Gastrocnemius medialis (tissue), 4 donors: ENCODE measurements around the gene RAB33A. TPM values are rescaled to one million over a fixed set of nuclear protein-coding genes. Genes with fewer than 3 reads are reported as not detected.

Experiments
- ATAC-seq, 2 donors: fragments of 150-250 bp; one replicate each; pipeline ENCODE4 v1.9.1; 2016
- DNase-seq, 2 donors: peaks; one replicate each; pipeline ENCODE4 v3.0.0-alpha.2; 2019
- H3K27ac ChIP-seq, 4 donors: fragments of 200-600 bp; sonication (generic); 1 replicate in 1 of 4; 2 replicates in 3 of 4; pipeline ENCODE4 v1.5.1; 2016 to 2018; ENCODE audit warnings: mild to moderate bottlenecking in 2 of 4, moderate library complexity in 1 of 4
- H3K27me3 ChIP-seq, 3 donors: fragments of 200-600 bp; sonication (generic) in 2 of 3; 1 replicate in 1 of 3; 2 replicates in 2 of 3; pipeline versions ENCODE4 v1.5.1 to v1.6.0; 2016 to 2019; ENCODE audit warnings: mild to moderate bottlenecking in 1 of 3, moderate library complexity in 1 of 3
- H3K36me3 ChIP-seq, 2 donors: fragments of 200-600 bp; sonication (generic) in 1 of 2; one replicate each; pipeline ENCODE4 v1.5.1; 2017 to 2018
- H3K4me1 ChIP-seq, 2 donors: fragments of 200-600 bp; sonication (generic) in 1 of 2; one replicate each; pipeline ENCODE4 v1.5.1; 2016 to 2017; ENCODE audit warnings: mild to moderate bottlenecking in 2 of 2
- H3K4me3 ChIP-seq, 4 donors: fragments of 200-600 bp; sonication (generic) in 3 of 4; 1 replicate in 1 of 4; 2 replicates in 3 of 4; pipeline ENCODE4 v1.5.1; 2016 to 2019; ENCODE audit warnings: mild to moderate bottlenecking in 2 of 4
- H3K9me3 ChIP-seq, 3 donors: fragments of 200-600 bp; sonication (generic) in 2 of 3; 1 replicate in 1 of 3; 2 replicates in 2 of 3; pipeline ENCODE4 v1.5.1; 2016 to 2019
- POLR2A ChIP-seq, 2 donors: fragments of 450-650 bp; IDR thresholded peaks; one replicate each; pipeline ENCODE4 v1.6.1; 2017; ENCODE audit warnings: antibody characterized with exemption in 2 of 2, mild to moderate bottlenecking in 2 of 2, moderate library complexity in 2 of 2
- in situ Hi-C, 4 donors: fragments of 200-750 bp; cut with MboI; loops; one replicate each; pipeline versions ENCODE4 v1.15.0 to v1.8.0; 2017; ENCODE audit warnings: low sequenced_read_pairs in 4 of 4
- intact Hi-C: fragments of 100-400 bp; cut with DNase I; formaldehyde crosslinking; loops from one replicate; pipeline ENCODE4 v1.15.1; 2023; ENCODE audit warnings: low total_unique reads
- total RNA-seq, 4 donors: library from RNA; depleted of rRNA; stranded (reverse); fragments of >200 nt; gene quantifications; one replicate each; pipeline versions ENCODE4 v1.1.0 to v1.2.3, GENCODE V29; 2016
- TF ChIP-seq, protein P1 (sequence below), 5 experiments: fragments of 450-650 bp in 3 of 5; fragments of 200-600 bp in 2 of 5; sonication (generic) in 2 of 5; IDR thresholded peaks in 4 of 5; conservative IDR thresholded peaks in 1 of 5; 1 replicate in 4 of 5; 2 replicates in 1 of 5; pipeline ENCODE4 v1.5.1; 2016 to 2019; ENCODE audit warnings: antibody characterized with exemption in 5 of 5, mild to moderate bottlenecking in 3 of 5, moderate library complexity in 3 of 5

RAB33A gene
- total RNA-seq, 4 donors from 2014 or later: not detected

DNA sequence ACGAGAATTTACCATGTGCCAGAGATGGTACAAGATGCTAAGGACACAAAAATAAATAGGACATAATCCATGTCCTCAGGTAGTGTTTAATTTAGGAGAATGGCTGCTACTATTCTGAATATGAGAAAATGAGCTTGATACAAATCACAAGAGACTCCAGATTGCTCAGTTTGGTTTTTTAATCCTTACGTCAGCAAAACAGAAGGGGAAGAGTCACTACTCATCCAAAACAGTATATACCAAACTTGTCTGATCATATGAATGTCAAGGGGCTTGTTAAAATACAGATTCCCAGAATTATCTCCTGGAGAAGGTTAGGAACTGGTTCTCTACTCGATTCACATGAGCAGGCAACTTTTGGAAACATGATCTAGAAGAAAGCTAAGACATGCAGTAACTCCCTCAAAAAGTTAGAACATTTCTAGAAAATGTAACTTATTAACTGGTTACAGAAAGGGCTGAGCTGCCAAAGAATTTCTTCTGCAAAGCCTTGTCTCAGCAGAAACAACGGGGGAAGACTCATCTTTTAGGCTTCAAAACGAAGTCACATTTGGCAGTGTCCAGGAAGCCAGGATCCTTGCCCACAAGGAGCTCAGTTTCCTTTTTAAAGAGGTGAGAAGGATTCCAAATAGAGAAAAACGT lies 9.5 kb upstream of the RAB33A start:
- Histone ChIP-seq H3K27ac (peak overlapping the region in 3 of 4 donors; percentile 30 to 51 (median 42)), H3K4me3 (no peak overlapping the region), H3K4me1 (peaks cover 11 to 18% of the 10 kb centered on the region in 2 donors), H3K27me3 (no peaks in the 10 kb centered on the region), H3K36me3 (no peaks in the 10 kb centered on the region), H3K9me3 (no peaks in the 10 kb centered on the region)
- in situ Hi-C loops: no loop called here
- DNase-seq (no peak), ATAC-seq (no peak)
- TF ChIP-seq, protein P1, sequence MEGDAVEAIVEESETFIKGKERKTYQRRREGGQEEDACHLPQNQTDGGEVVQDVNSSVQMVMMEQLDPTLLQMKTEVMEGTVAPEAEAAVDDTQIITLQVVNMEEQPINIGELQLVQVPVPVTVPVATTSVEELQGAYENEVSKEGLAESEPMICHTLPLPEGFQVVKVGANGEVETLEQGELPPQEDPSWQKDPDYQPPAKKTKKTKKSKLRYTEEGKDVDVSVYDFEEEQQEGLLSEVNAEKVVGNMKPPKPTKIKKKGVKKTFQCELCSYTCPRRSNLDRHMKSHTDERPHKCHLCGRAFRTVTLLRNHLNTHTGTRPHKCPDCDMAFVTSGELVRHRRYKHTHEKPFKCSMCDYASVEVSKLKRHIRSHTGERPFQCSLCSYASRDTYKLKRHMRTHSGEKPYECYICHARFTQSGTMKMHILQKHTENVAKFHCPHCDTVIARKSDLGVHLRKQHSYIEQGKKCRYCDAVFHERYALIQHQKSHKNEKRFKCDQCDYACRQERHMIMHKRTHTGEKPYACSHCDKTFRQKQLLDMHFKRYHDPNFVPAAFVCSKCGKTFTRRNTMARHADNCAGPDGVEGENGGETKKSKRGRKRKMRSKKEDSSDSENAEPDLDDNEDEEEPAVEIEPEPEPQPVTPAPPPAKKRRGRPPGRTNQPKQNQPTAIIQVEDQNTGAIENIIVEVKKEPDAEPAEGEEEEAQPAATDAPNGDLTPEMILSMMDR (IDR thresholded peaks at IDR 0.05 in 4 of 5, conservative IDR thresholded peaks at IDR 0.05 in 1 of 5): no peak
- TF ChIP-seq POLR2A (IDR thresholded peaks at IDR 0.05): no peak
- intact Hi-C loops: no loop called here

DNA sequence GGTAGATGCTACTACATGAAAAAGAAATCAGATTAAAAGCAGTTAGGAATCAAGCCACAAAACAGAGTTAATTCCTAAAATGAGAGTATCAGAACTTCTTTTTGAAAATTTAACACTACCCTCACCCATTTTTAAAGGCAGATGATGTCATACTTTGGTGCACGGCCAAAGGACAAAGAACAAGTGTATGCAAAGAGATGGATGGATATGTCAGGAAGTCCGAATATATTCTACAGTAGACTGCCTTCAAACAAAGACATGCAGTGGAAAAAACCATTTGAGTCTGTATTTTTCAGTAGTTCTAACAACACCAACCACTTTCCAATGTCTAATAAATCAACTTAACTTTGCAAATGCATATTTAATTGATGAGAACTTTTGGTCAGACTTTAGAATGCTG lies 8.4 kb upstream of the RAB33A start:
- DNase-seq (no peak), ATAC-seq (no peak)
- Histone ChIP-seq H3K27ac (peak overlapping the region in 1 of 4 donors; percentile 51), H3K4me3 (no peak overlapping the region), H3K36me3 (no peaks in the 10 kb centered on the region), H3K4me1 (peaks cover 11 to 18% of the 10 kb centered on the region in 2 donors), H3K9me3 (no peaks in the 10 kb centered on the region), H3K27me3 (no peaks in the 10 kb centered on the region)
- in situ Hi-C loops (no loop called here), intact Hi-C loops (no loop called here)
- no peak for TF ChIP-seq POLR2A (IDR thresholded peaks at IDR 0.05)
- TF ChIP-seq, protein P1 (IDR thresholded peaks at IDR 0.05 in 4 of 5, conservative IDR thresholded peaks at IDR 0.05 in 1 of 5): no peak

DNA sequence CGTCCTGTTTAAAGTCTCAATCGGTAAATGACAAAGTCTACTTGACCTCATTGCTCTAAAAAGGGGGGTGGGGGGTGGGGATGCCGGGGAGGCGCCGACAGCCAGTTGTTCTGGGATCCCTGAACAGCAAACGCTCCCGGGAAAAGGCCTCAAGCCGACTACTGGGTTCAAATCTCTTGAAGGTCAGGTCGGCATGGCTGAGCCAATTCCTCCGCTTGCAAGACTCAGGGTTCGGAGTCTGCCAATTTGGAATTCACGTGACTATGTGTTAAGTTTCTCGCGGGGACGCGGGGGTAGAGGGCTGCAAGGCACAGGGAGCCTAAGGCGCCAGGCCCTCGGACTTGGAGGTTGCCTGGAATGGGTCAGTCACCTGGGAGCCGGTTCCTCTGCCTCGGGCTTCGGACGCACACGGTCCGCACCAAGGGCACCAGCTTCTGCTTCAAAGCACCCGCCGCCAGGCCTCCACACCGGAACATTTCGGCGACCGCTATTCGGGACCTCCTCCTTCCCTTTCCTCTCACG lies 6.5 kb upstream of the RAB33A start:
- intact Hi-C loops: loop anchor here (1.0 to 5.0 kb wide), 3 partner anchors 54 to 183 kb away; partner anchors contain the start of genes BCORL1 and ELF4
- peak; percentile 20 to 68 for DNase-seq
- H3K4me1 ChIP-seq: peaks cover 11 to 18% of the 10 kb centered on the region in 2 donors
- peak overlapping the region; percentile 62 to 81 (median 74) for H3K4me3 ChIP-seq
- peak; percentile 41 to 67 for ATAC-seq
- H3K27ac ChIP-seq: peak overlapping the region; percentile 88 to 94 (median 90)
- in situ Hi-C loops: no loop called here
- H3K36me3 ChIP-seq: no peaks in the 10 kb centered on the region
- H3K27me3 ChIP-seq: no peaks in the 10 kb centered on the region
- TF ChIP-seq, protein P1 (IDR thresholded peaks at IDR 0.05 in 4 of 5, conservative IDR thresholded peaks at IDR 0.05 in 1 of 5): no peak
- no peak for TF ChIP-seq POLR2A (IDR thresholded peaks at IDR 0.05)
- H3K9me3 ChIP-seq: no peaks in the 10 kb centered on the region

DNA sequence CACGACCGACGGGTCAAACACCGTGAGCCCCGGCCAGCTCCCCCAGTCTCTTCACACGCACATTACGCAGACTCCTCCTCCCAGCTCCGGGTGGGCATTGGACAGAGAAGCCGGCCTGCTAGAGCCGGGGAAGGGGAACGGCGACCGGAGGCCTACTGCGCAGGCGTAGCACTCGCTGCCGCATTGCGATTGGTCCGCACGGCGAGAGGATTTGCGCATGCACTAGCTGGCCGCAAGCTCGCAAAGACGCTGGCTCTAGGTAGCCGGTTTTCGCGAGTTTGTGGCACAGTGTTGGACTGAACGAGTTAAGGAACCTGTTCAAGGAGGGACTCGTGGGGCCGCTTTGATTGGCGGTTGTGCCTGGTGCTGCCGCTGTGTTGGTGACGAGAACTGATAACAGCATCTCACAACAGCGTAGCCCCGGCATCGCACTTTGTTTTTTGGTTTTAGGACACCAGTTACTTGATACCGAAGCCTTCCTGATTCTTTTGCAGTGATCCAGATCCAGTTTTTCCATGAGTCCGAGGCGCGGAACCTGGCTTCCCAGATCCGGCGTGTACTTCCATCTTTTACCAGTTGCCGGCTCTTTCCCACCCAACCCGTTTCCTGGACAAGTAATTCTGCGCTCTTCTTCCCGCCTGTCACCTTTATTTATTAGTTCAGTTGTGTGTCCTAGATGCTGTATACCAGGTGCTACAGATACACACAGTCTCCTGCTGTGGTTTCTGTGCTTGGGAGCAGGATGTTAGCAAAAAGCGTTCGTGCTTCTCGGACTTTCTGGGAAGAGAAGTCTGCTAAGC lies 5.9 kb upstream of the RAB33A start, which contains the start of gene AIFM1:
Gene AIFM1, minus strand, starts transcription at position 139 of the 800 bp plus-strand sequence. CDS start 185 bp downstream, outside the sequence.
- ATAC-seq (peak; percentile 92 to 98), DNase-seq (peak; percentile 89 to 93)
- Histone ChIP-seq H3K9me3 (no peaks in the 10 kb centered on the region), H3K4me3 (peak within 1 kb of the TSS; percentile 62 to 81 (median 74)), H3K27me3 (no peaks in the 10 kb centered on the region), H3K36me3 (no peaks in the 10 kb centered on the region), H3K4me1 (peaks cover 11 to 18% of the 10 kb centered on the region in 2 donors), H3K27ac (peak within 1 kb of the TSS; percentile 88 to 94 (median 90))
- intact Hi-C loops: loop anchor here (1.0 to 5.0 kb wide), 4 partner anchors 55 to 235 kb away; partner anchors contain the start of genes BCORL1 and ELF4
- peak; percentile 61 to 69 for TF ChIP-seq POLR2A (IDR thresholded peaks at IDR 0.05)
- TF ChIP-seq, protein P1 (IDR thresholded peaks at IDR 0.05 in 4 of 5, conservative IDR thresholded peaks at IDR 0.05 in 1 of 5): no peak
- in situ Hi-C loops: no loop called here
